HG03432 (cell line): ENCODE data around the gene SLC44A2.

Experiments
- ATAC-seq: cut with Tn5 transposase; IDR thresholded peaks from one replicate; pipeline ENCODE4 v1.9.1; 2021; ENCODE audit warnings: mild to moderate bottlenecking, moderate library complexity; ENCODE audit not compliant: unreplicated experiment

The SLC44A2 gene

DNA sequence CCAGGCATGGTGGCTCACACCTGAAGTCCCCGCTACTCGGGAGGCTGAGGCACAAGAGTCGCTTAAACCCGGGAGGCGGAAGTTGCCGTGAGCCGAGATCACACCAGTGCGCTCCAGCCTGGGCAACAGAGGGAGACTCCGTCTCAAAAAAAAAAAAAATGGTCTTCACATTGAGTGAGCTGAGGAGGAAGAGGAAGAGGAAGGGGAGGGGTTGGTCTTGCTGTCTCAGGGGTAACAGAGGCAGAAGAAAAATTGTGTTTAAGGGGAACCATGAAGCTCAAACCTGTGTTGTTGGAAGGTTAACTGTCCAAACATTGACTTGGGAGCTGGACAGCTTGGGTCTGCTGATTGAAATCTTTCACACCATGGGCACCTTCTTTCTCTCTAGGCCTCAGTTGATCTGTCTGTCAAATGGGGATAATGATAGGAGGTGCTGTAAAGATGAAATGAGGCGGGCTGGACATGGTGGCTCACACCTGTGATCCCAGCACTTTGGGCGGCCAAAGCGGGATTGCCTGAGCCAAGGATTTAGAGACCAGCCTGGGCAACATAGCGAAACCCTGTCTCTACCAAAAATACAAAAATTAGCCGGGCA lies 9.8 kb upstream of the SLC44A2 start:
- ATAC-seq = no peak

DNA sequence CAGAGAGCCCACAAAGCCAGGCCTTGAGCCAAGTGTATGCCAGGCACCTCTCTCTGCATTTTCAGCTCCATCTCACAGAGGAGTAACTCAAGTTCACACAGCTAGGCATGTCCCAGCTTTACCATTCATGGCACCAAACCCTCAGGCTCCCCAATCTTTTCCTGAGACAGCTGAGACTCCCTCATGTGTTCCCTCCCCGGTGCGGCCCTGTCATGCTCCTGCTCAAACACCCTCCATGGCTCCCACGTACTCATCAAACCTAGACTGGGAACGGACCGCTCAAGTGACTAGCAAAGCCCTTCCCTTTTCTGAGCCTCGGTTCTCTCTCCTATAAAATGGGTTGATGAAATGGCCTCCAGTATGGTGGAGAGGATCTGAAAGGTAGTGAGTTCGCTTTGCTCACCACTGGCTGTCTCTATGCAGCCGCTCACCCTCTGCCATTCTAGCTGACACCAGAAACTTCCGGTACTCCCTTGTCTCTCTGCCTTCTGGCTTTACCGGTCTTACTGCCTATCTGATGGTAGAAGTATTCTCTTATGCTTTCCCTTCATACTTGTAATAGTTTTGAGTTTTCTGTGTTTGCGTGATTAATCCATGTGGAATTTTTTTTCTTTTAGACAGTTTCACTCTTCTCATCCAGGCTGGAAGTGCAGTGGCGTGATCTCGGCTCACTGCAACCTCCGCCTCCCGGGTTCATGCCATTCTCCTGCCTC lies 7.8 kb upstream of the SLC44A2 start:
- no peak for ATAC-seq

DNA sequence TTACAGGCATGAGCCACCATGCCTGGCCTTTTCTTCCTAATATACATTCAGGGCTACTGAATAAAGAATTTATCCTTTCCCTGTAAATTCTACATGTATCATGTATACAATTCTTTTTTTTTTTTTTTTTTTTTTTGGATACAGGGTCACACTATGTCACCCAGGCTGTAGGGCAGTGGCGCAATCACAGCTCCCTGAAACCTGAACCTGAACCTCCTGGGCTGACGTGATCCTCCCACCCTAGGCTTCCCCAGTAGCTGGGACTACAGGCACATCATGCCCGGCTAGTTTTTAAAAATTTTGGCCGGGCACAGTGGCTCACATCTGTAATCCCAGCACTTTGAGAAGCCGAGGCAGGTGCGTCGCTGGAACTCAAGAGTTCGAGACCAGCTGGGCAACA lies 6.5 kb upstream of the SLC44A2 start:
- ATAC-seq = no peak

DNA sequence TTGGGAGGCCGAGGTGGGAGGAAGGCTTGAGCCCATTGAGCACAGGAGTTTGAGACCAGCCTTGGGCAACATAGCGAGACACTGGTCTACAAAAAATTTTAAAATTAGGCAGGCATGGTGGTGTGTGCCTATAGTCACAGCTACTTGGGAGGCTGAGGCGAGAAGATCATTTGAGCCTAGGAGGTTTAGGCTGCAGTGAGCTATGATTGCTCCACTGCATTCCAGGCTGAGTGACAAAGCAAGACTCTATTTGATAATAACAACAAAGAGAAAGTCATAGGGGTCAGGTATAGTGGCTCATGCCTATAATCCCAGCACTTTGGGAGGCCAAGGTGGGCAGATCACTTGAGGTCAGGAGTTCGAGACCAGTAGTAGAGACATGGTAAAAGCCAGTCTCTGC lies 4.6 kb upstream of the SLC44A2 start:
- no peak for ATAC-seq

DNA sequence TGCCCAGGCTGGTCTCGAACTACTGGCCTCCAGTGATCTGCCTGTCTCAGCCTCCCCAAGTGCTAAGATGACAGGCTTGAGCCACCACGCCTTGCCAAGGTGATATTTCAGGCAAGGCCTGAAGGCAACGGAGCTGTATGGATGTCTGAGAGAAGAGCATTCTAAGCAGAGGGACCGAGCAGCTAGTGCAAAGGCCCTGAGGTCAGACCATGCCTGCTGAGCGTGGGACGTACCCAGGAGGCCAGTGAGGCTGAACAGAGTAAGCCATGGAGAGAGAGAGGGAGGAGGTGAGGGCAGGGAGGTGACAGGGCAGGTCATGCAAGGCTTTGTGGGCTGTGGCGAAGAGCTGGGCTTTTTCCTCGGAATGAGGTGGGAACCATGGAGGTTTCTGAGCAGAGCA lies 3.4 kb upstream of the SLC44A2 start:
- no peak for ATAC-seq

DNA sequence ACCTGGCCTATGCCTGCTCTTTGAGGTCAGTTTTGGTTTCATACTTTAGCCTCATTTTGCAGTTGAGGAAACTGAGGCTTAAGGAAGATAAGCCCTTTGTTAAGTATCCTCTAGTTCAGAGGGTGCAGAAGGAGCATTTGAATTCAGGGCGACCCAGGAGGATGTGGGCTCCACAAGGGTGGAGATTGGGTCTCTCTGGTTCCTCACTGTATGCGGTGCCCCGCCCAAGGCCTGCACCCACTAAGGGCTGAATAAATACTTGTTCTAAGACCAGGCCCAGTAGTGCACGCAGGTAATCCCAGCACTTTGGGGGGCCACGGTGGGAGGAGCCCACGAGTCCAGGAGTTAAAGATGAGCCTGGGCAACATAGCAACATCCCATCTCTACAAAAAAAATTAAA lies 768 bp upstream of the SLC44A2 start:
- no peak for ATAC-seq

DNA sequence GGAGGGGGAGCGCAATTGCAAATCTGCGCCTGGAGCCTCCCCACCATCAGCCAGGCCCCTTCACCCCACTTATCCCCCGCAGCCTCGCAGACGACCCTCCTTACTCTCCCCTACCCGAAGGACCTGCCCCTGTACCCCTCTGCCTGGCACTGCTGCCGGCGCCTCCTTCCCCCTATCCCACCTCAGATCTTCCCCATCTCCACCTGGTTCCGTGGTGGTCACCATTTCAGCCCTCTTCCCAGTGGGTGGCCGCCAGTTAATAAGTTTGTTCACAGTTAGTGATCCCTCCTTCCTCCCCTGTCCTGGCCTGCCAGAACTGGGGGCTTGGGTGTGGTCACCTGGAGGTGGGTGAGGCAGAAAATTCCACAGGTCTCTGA lies 397 bp downstream of the SLC44A2 start:
- ATAC-seq = no peak

DNA sequence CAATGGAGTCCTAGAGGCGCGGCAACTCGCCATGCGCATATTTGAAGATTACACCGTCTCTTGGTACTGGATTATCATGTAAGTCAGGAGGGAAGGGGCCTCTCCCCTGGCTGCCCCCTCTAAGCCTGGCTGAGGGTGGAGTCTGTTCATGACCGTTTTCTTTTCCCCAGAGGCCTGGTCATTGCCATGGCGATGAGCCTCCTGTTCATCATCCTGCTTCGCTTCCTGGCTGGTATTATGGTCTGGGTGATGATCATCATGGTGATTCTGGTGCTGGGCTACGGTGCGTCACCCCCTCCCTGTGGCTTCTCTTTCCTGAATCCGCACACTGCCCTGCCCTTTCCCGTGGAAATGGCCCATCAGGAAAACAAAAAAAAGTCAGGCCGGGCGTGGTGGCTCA lies 6.5 kb downstream of the SLC44A2 start:
- no peak for ATAC-seq

DNA sequence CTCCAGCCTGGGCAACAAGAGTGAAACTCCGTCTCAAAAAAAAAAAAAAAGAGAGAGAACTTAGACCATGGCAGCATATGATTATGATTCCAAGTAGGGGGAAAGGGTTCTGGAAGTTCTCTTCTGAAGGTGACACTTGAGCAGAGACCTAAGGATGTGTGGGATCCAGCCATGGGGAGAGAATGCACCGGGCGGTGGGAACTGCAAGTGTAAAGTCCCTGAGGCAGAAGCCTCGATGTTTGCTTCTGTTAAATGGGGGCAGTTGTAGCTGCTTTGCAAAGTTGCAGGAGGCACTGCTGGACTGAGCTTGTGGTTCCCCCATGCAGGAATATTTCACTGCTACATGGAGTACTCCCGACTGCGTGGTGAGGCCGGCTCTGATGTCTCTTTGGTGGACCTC lies 9.1 kb downstream of the SLC44A2 start:
- ATAC-seq = no peak

DNA sequence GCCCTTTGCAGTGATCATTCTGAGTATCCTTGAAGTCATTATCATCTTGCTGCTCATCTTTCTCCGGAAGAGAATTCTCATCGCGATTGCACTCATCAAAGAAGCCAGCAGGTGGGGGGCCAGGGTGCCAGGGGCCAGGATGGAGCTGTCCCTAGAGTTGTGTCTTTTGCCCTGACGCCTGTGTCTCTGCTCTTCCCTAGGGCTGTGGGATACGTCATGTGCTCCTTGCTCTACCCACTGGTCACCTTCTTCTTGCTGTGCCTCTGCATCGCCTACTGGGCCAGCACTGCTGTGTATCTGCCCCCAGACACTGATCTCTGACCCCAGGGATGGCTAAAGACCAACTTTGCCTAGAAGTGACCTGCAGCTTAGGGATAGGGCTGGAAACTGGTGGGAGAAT lies 9.6 kb downstream of the SLC44A2 start:
- ATAC-seq = no peak

DNA sequence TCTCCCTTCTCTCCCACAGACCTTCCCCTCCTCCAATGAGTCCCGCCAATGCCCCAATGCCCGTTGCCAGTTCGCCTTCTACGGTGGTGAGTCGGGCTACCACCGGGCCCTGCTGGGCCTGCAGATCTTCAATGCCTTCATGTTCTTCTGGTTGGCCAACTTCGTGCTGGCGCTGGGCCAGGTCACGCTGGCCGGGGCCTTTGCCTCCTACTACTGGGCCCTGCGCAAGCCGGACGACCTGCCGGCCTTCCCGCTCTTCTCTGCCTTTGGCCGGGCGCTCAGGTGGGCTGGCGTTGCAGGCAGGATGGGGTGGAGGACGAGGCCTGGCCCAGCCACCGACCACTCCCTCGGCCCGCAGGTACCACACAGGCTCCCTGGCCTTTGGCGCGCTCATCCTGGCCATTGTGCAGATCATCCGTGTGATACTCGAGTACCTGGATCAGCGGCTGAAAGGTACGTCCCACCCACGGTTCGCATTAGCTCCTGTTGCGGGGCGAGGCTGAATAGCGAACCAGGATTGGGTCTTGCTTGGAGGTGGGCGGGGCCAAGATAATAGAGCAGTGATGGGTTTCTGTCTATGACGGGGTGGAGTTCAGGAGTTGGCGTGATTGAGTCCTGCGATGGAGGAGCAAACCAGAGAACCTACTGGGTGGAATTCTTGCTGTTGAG lies 11.1 kb downstream of the SLC44A2 start:
- ATAC-seq = no peak

DNA sequence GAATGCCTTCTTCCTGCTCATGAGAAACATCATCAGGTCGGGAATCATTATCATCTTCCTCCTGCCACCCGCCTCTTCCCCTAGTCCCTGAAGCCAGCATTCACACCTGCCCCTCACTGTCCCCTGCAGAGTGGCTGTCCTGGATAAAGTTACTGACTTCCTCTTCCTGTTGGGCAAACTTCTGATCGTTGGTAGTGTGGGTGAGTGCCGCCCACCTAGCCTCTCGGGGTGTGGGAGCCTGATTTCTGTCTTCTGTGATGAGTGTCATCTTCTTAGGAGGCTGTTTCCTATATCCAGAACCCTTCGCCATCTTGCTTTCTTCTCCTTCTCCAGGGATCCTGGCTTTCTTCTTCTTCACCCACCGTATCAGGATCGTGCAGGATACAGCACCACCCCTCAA lies 12.5 kb downstream of the SLC44A2 start:
- no peak for ATAC-seq

DNA sequence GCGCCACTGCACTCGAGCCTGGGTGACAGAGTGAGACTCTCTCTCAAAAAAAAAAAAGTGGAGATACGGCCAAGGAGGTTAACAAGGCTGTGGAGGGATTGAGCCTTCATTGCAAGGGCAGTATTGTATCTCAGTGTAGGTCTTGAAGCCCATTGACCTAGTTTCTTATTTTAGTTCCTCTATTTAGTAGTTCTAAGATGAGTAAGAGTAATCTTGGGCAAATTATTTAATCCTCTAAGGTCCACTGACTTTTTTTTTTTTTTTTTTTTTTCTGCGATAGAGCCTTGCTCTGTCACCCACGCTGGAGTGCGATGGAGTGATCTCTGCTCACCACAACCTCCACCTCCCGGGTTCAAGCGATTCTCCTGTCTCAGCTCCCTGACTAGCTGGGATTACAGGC lies 14.5 kb downstream of the SLC44A2 start:
- ATAC-seq = peak; percentile 57

DNA sequence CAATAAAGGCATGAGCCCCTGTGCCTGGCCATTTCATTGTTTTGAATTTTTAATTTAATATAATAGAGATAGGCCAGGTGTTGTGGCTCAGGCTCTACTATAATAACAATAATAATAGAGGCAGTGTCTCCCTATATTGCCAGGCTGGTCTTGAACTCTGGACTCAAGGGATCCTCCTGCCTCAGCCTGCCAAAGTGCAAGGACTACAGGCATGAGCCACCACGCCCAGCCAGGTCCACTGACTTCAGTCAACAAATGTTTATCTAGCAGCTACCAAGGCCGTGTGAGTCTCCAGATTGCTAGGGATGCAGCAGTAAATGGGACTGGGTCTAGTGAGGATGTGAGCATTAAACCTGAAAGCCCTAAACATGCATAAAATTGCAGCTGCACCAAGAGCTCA lies 15.0 kb downstream of the SLC44A2 start:
- ATAC-seq = no peak

DNA sequence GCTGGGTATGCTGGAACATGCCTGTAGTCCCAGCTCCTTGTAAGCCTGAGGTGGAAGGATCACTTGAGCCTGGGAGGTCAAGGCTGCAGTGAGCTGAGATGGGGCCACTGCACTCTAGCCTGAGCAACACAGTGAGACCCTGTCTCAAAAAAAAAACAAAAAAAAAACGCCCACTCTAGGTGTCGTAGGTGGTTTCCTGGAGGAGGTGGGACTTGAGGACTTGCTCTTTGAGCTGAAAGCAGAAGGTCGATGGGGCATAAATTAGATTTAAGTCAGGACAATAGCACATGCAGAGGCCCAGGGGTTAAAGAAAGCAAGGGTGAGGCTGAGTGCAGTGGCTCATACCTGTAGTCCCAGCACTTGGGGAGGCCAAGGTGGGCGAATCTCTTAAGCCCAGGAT lies 15.9 kb downstream of the SLC44A2 start:
- no peak for ATAC-seq

DNA sequence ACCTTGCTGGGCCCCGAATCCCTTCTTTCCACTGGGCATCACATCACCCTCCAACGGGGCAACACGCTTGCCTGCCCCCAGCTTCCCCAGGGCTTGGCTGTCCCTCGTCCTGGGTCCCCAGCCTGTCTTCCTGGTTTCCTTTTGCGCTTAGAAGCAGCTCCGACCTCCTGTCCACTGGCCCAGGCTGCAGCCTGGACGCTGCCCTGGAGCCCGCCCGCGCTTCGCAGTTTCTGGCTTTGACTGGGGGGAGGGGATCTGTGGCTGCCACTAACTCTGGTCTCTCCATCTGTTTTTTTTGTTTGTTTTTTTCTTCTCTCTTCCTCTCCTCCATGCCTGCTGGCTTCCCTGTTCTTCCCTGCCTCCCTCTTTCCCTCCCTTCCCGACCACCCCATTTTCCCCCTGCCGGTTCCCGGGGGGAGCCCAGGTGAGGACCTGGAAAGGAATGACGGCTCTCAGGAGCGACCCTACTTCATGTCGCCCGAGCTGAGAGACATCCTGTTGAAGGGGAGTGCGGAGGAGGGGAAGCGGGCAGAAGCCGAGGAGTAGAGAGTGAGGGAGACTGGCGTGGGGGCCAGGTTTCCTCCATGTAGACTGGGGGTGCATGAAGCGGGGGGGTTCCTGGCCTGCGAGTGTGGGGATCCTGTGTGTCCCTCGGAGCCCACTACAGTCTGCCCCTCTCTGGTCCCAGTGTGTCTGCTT lies 17.3 kb downstream of the SLC44A2 start:
- no peak for ATAC-seq

DNA sequence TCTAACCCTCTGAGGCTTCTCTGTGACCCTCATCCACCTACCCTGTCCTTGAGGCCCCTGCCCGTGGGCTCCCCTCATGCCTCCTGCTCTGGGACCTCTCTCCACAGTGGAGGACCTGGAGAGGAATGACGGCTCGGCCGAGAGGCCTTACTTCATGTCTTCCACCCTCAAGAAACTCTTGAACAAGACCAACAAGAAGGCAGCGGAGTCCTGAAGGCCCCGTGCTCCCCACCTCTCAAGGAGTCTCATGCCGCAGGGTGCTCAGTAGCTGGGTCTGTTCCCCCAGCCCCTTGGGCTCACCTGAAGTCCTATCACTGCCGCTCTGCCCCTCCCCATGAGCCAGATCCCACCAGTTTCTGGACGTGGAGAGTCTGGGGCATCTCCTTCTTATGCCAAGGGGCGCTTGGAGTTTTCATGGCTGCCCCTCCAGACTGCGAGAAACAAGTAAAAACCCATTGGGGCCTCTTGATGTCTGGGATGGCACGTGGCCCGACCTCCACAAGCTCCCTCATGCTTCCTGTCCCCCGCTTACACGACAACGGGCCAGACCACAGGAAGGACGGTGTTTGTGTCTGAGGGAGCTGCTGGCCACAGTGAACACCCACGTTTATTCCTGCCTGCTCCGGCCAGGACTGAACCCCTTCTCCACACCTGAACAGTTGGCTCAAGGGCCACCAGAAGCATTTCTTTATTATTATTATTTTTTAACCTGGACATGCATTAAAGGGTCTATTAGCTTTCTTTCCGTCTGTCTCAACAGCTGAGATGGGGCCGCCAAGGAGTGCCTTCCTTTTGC lies 18.0 kb downstream of the SLC44A2 start:
- ATAC-seq = no peak

DNA sequence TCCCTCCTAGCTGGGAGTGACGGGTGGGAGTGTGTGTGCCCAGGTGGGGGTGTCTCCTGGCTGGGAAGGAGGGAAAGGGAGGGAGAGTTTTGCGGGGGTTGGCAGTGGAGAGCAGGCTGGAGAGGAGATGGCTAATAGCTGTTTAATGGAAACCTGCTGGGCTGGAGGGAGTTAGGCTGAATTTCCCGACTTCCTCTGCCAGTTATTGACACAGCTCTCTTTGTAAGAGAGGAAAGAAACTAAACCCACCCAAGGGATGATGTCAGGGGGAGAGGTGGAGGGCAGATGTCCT lies 18.6 kb downstream of the SLC44A2 start:
- no peak for ATAC-seq

DNA sequence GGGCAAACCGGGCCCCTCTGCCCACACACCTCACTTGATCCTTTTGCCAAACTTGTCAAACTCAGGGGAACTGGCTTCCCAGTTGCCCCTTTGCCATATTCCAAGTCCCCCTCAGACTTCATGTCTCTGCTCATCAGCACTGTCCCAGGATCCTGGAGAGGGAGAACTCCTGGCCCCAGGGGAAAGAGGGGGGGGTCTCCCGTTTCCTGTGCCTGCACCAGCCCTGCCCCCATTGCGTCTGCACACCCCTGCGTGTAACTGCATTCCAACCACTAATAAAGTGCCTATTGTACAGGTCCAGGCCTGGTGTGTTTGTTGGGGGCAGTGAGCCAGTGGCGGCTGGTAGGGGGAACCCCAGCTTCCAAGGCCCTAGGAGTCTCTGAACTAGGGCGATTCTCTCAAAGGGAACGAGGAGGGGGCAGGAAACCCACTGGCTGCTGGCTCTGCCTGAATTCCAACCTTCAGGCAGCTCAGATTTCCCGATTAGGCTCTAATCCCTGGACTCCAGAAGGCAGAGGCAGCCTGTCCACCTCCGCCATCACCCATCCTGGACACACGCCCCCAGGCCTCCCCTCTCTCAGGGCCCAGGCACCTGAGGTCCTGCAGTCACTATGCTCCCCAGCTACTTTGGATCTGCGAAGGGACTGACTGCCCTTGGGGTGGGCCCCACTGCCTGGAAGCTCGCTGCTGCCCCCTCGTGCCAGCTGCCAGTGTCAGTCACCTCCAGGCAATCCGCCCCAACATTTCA lies 19.1 kb downstream of the SLC44A2 start:
- no peak for ATAC-seq

DNA sequence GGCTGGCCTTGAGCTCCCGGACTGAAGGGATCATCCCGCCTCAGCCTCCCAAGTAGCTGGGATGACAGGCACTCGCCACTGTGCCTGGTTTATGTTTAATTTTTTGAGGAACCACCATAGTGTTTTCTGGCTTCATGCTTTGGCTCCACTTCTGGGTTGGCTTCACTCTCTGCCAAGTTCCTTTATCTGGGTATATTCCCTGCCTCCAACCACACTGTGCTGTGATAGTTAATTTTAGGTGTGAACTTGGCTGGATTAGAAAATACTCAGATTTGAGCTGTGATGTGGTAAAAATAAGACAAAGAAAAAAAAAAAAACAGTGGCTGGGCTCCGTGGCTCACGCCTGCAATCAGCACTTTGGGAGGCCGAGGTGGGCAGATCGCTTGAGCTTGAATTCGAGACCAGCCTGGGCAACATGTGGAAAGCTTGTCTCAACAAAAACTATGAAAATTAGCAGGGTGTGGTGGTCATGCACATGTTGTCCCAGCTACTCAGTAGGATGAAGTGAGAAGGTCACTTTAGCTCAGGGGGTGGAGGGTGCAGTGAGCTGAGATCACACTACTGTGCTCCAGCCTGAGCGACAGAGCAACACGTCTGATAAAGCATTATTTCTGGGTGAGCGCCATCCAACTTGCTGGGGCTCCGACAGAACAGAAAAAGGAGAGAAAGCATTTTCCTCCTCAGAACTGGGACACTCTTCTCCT lies 21.3 kb downstream of the SLC44A2 start:
- ATAC-seq = no peak
